Memory B cell (primary cell): ENCODE data around the gene ZNF174.
A peak's percentile ranks its signal among the peaks of the same experiment; 100 is the strongest.

Experiments
- ATAC-seq: fragments of 150-1000 bp; cut with Tn5 transposase; 2 replicates; pipeline ENCODE4 v1.10.0; 2021; ENCODE audit warnings: low read depth, mild to moderate bottlenecking, moderate library complexity
- DNase-seq, 2 donors: peaks; one replicate each; pipeline ENCODE4 v3.0.0; 2022; ENCODE audit warnings: low spot score in 2 of 2
- H3K27ac Mint-ChIP-seq: one replicate; pipeline ENCODE4 v1.8.0; 2022; ENCODE audit warnings: mild to moderate bottlenecking, moderate library complexity, mixed read lengths
- H3K27me3 Mint-ChIP-seq: one replicate; pipeline ENCODE4 v1.8.0; 2022; ENCODE audit warnings: mixed read lengths
- H3K36me3 Mint-ChIP-seq: one replicate; pipeline ENCODE4 v1.8.0; 2022; ENCODE audit warnings: mild to moderate bottlenecking, mixed read lengths
- H3K4me1 Mint-ChIP-seq: one replicate; pipeline ENCODE4 v1.8.0; 2022; ENCODE audit warnings: mixed read lengths
- H3K4me3 Mint-ChIP-seq: one replicate; pipeline ENCODE4 v1.8.0; 2022; ENCODE audit warnings: mild to moderate bottlenecking, moderate library complexity, mixed read lengths
- H3K9me3 Mint-ChIP-seq: one replicate; pipeline ENCODE4 v1.8.0; 2022; ENCODE audit warnings: mixed read lengths

Gene ZNF174

DNA sequence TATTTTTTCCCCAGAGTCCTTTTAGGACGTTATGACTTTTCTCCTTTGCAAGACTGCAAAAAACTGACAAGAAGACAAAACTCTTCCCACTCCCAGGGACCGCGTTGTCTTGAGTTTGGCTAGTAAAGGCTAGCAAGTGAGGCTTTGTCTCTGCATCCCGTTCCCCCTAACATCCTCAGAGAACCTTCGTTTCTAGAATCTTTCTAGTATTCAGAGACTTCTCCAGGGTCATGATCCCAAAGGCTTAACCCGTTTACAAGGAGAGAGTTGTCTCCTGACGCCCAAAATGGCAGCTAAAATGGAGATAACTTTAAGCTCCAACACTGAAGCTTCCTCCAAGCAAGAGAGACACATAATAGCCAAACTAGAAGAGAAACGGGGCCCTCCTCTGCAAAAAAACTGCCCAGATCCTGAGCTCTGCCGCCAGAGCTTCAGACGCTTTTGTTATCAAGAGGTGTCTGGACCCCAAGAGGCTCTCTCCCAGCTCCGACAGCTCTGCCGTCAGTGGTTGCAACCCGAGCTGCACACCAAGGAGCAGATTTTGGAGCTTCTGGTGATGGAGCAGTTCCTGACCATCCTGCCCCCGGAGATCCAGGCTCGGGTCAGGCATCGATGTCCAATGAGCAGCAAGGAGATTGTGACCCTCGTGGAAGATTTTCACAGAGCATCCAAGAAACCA lies 843 bp downstream of the ZNF174 start:
- peaks cover 15% of the 10 kb centered on the region for H3K9me3 Mint-ChIP-seq
- ATAC-seq (no peak), DNase-seq (no peak)
- H3K4me1 Mint-ChIP-seq = peaks cover 24% of the 10 kb centered on the region
- H3K27me3 Mint-ChIP-seq = no peaks in the 10 kb centered on the region
- peaks cover 41% of the 10 kb centered on the region for H3K36me3 Mint-ChIP-seq
- H3K4me3 Mint-ChIP-seq = peak overlapping the region; percentile 91
- H3K27ac Mint-ChIP-seq = peak overlapping the region; percentile 81

- H3K9me3 Mint-ChIP-seq = peaks cover 19% of the 10 kb centered on the region
- no peak overlapping the region for H3K27ac Mint-ChIP-seq
- H3K4me1 Mint-ChIP-seq = peaks cover 2% of the 10 kb centered on the region
- peaks cover 61% of the 10 kb centered on the region for H3K36me3 Mint-ChIP-seq
- DNase-seq (no peak), ATAC-seq (no peak)
- H3K4me3 Mint-ChIP-seq = no peak overlapping the region
- peaks cover 2% of the 10 kb centered on the region for H3K27me3 Mint-ChIP-seq
Measured at GRCh38 chr16:3408561-3409197, 7.7 kb downstream of the ZNF174 start.

DNA sequence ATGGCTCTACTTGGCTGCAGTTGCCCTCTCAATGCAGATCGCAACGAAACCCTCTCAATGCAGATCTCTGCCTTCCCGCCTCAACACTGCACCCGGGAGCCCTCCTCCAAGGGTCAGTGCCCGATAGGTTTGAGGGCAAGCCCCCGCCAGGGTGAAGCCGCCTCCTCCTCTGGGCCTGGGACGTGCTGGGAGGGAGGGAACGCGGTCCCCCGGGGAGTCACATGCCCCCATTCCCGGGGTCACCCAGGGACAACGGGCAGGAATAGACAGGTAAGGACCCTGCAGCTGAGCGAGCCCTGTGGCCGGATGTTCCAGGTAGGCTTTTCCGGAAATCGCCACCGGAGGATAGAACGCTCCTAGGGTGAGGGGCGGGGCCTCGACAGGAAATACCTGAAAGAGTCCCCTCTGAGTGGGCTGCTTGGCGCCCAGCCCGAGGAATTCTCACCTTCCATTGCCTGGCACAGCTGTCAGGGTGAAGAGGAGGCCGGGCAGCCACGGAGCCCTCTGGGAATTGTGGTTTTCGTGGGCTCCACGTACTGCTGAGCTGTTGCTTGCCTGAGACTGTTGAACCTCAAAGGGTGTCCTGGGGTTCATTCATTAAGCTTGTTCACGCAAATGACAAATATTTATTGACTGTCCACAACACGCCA lies 12.8 kb downstream of the ZNF174 start:
- Mint-ChIP-seq H3K4me1 (no peaks in the 10 kb centered on the region), H3K27ac (no peak overlapping the region), H3K9me3 (peaks cover 15% of the 10 kb centered on the region), H3K27me3 (peaks cover 2% of the 10 kb centered on the region), H3K4me3 (no peak overlapping the region), H3K36me3 (peaks cover 24% of the 10 kb centered on the region)
- ATAC-seq = no peak
- no peak for DNase-seq

DNA sequence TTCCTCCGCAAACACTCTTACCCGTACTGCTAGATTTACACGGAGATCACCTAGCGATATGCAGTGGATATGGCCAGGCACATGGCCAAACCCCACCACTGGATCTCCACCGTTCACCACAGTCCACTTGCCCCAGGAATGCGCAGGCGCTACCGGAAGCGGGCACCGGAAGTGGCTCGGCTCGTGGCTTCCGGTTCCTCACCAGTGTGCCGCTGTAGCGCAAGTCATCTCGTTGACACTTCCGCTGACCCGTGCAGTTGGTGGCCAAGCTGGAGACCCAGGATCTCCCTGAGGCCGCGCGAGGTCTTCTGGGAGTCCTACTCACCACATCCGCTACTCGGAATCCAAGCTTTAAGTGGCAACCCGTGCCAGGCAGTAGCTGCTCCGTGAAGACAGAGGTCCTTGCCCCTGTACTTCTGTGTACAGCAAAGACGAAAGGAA lies 30.8 kb downstream of the ZNF174 start:
- Mint-ChIP-seq H3K36me3 (peaks cover 15% of the 10 kb centered on the region), H3K4me3 (peak overlapping the region; percentile 67), H3K27me3 (no peaks in the 10 kb centered on the region), H3K4me1 (peaks cover 3% of the 10 kb centered on the region), H3K9me3 (peaks cover 1% of the 10 kb centered on the region), H3K27ac (no peak overlapping the region)
- DNase-seq = no peak
- no peak for ATAC-seq

- Mint-ChIP-seq H3K27me3 (no peaks in the 10 kb centered on the region), H3K4me1 (peaks cover 3% of the 10 kb centered on the region), H3K27ac (no peak overlapping the region), H3K9me3 (peaks cover 3% of the 10 kb centered on the region), H3K4me3 (no peak overlapping the region), H3K36me3 (peaks cover 22% of the 10 kb centered on the region)
- DNase-seq (no peak), ATAC-seq (no peak)
Measured at GRCh38 chr16:3434373-3434772, 33.4 kb downstream of the ZNF174 start.

DNA sequence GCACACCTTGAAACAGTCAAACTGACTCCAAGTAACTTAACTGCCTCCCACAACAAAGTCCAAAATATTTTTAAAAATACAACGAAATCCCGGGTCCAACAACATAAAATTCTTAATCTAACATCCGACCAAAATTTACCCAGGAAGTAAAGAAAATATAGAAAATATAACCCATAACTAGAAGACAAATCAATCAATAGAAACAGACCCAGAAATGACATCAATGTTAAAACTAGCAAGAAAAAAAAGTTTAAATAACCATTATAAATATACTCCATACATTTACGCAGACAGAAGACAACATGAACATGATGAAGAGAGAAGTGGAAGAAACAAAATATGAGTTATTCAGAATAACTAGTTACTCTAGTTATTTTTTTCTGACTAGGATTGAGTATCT lies 38.6 kb downstream of the ZNF174 start:
- peaks cover 3% of the 10 kb centered on the region for H3K4me1 Mint-ChIP-seq
- H3K4me3 Mint-ChIP-seq = no peak overlapping the region
- H3K9me3 Mint-ChIP-seq = peaks cover 9% of the 10 kb centered on the region
- H3K36me3 Mint-ChIP-seq = peaks cover 17% of the 10 kb centered on the region
- no peak for ATAC-seq
- no peak for DNase-seq
- H3K27ac Mint-ChIP-seq = no peak overlapping the region
- no peaks in the 10 kb centered on the region for H3K27me3 Mint-ChIP-seq

DNA sequence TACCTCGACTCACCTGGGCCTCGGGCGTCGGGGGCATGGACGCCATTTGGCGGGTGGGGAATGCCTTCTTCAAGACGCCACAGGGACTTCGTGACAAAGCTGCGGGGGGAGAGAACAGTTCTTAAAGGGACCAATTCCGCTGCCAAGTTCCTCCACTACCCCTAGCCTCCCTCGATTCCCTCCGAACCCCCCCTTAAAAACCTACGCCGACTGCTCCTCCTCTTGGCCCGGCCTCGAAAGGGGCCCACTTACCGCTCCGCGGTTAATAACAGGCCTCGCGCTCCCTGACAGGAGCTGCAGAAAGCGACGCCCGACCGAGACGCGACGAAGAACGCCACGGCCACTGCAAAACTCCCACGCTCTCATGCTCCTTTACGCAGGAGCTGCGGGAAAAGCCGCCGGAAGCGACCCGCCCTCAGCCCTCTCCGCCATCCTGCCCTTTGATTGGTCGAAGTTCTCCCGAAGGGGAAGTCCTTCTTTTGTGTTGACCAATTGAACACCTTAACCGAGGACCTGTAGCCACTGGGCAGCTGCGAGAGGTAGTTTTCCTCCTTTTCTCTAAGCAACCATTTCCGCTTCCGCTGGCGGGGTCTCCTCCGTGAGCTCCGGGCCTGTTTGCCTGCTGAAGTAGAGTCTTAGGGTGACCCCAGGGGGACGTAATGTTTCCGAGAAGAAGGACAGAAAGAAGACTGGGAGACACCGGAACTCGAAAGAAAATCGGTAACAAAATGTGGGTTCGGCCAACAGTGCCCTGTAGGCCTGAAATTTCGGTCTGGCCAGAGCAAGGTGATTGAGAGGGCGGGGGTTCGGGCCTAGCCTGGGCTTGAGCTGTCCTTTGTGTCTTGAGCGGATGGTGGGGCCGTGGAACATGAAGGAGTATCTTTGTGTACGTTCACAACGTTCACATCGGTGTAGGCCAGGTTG lies 42.4 kb downstream of the ZNF174 start, which contains the start of the genes NAA60 and ZNF597:
Gene NAA60, plus strand, starts transcription at position 573 of the 924 bp plus-strand sequence. CDS start 32,548 bp downstream, outside the sequence.
Gene ZNF597, minus strand, starts transcription at position 397 of the 924 bp plus-strand sequence. Its CDS starts 351 bp downstream, at position 46.
- Mint-ChIP-seq H3K4me3 (peak within 1 kb of the TSS; percentile 95), H3K27ac (peak within 1 kb of the TSS; percentile 92), H3K9me3 (peaks cover 9% of the 10 kb centered on the region), H3K36me3 (peaks cover 17% of the 10 kb centered on the region), H3K4me1 (peaks cover 3% of the 10 kb centered on the region), H3K27me3 (no peaks in the 10 kb centered on the region)
- DNase-seq (peak; percentile 39 to 57), ATAC-seq (peak; percentile 94)

- DNase-seq = no peak
- Mint-ChIP-seq H3K36me3 (peaks cover 14% of the 10 kb centered on the region), H3K27ac (peak overlapping the region; percentile 92), H3K4me3 (peak overlapping the region; percentile 95), H3K27me3 (no peaks in the 10 kb centered on the region), H3K4me1 (peaks cover 3% of the 10 kb centered on the region), H3K9me3 (peaks cover 9% of the 10 kb centered on the region)
- ATAC-seq = peak; percentile 19
Measured at GRCh38 chr16:3444032-3444388, 43.0 kb downstream of the ZNF174 start.

GRCh38 chr16:3454093-3454492 lies 53.1 kb downstream of the ZNF174 start:
- Mint-ChIP-seq H3K4me3 (no peak overlapping the region), H3K27ac (no peak overlapping the region), H3K27me3 (no peaks in the 10 kb centered on the region), H3K4me1 (peaks cover 4% of the 10 kb centered on the region), H3K9me3 (no peaks in the 10 kb centered on the region), H3K36me3 (peaks cover 2% of the 10 kb centered on the region)
- DNase-seq (no peak), ATAC-seq (no peak)

GRCh38 chr16:3454631-3455147 lies 53.7 kb downstream of the ZNF174 start:
- Mint-ChIP-seq H3K4me1 (peaks cover 9% of the 10 kb centered on the region), H3K9me3 (no peaks in the 10 kb centered on the region), H3K4me3 (no peak overlapping the region), H3K27me3 (no peaks in the 10 kb centered on the region), H3K36me3 (peaks cover 2% of the 10 kb centered on the region), H3K27ac (no peak overlapping the region)
- DNase-seq (no peak), ATAC-seq (no peak)

DNA sequence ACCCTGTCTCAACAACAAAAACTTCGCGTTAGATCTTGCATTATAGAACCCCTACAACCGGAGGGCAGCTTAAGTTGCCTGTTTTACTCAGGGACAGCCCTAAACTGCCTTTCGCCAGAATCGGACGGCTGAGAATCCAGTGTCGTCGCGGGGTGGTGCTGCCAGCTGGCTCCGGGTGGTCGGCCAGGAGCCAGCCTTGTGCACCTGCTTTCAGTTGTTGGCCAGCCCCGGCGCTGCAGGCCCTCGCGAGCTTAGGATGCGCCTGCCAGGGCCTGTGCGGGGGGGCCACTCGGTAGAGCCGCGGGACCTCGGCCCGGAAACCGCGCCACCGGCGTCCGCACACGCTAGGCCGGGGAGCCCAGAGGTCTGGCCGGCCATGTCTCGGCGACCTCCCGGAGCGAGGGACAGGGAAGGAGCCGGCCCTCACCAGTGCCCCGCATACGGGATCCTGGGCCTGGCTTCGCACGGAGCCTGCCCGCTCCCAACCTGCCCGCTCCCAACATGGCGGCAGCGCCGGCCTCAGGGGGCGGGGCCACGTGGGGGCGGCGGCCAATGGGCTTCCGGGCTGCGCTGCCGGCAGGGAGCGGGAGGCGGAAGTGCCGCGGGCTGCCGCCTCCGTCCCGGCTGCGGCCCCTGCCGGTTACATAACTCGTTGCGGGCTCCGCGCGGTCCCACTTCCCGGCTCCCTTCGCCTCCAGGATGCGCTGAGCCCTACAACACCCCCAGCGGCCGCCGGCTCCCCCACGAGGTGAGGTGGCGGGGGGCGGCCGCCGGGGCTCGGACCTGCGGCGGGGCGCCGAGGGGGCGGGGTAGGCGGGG lies 56.6 kb downstream of the ZNF174 start:
- Mint-ChIP-seq H3K36me3 (no peaks in the 10 kb centered on the region), H3K27ac (peak overlapping the region; percentile 82), H3K4me1 (peaks cover 25% of the 10 kb centered on the region), H3K4me3 (peak overlapping the region; percentile 80), H3K27me3 (no peaks in the 10 kb centered on the region), H3K9me3 (no peaks in the 10 kb centered on the region)
- DNase-seq (peak; percentile 89 to 92), ATAC-seq (peak; percentile 92)

- H3K27me3 Mint-ChIP-seq = no peaks in the 10 kb centered on the region
- ATAC-seq (no peak), DNase-seq (peak in 1 of 2 donors; percentile 16)
- H3K9me3 Mint-ChIP-seq = no peaks in the 10 kb centered on the region
- H3K36me3 Mint-ChIP-seq = no peaks in the 10 kb centered on the region
- H3K27ac Mint-ChIP-seq = peak overlapping the region; percentile 88
- peaks cover 25% of the 10 kb centered on the region for H3K4me1 Mint-ChIP-seq
- H3K4me3 Mint-ChIP-seq = peak overlapping the region; percentile 85
Measured at GRCh38 chr16:3458278-3458851, 57.4 kb downstream of the ZNF174 start.
